ENCODE measurements around the gene FNDC1.
"Not testable (repeated sequence)": the region's sequence is repeated elsewhere in the genome, so short reads cannot be mapped to it uniquely, and the experiment has no call there.

DNA sequence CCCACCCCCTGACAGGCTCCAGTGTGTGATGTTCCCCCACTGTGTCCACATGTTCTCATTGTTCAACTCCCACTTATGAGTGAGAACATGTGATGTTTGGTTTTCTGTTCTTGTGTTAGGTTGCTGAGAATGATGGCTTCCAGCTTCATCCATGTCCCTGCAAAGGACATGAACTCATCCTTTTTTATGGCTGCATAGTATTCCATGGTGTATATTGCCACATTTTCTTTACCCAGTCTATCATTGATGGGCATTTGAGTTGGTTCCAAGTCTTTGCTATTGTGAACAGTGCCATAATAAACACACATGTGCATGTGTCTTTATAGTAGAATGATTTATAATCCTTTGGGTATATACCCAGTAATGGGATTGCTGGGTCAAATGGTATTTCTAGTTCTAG, 115.5 kb downstream of the FNDC1 start:
- TF ChIP-seq POLR2AphosphoS5 (IDR thresholded peaks at IDR 0.05; ENCODE audit: borderline replicate concordance, low read depth, low read length); EZH2 (IDR thresholded peaks at IDR 0.05); FOXP2 (optimal IDR thresholded peaks at IDR 0.05; ENCODE audit: control extremely low read depth, extremely low read length, insufficient read depth): not testable (repeated sequence)

Data from SK-N-MC (cell line).